B cell (primary cell): ENCODE results near the gene PREX1. TPM values are rescaled to one million over a fixed set of nuclear protein-coding genes. Genes with fewer than 3 reads are reported as not detected.

ENCODE experiments used
- ATAC-seq: fragments of 200-7000 bp; cut with Tn5 transposase; one replicate; pipeline ENCODE4 v1.10.0; 2021; ENCODE audit warnings: low read depth, mild to moderate bottlenecking, moderate number of reproducible peaks, moderate library complexity
- CTCF ChIA-PET: fragments of 350-600 bp; sonication (Branson Sonifier 250); formaldehyde crosslinking; loops from one replicate; lab custom pipeline; 2021; ENCODE audit warnings: antibody characterized with exemption, inconsistent platforms; lab: Charles Lee
- POLR2A ChIA-PET: fragments of 350-600 bp; sonication (Branson Sonifier 250); formaldehyde crosslinking; loops from one replicate; lab custom pipeline; 2021; ENCODE audit warnings: antibody characterized with exemption; lab: Charles Lee
- DNase-seq: peaks from one replicate; pipeline ENCODE4 v3.0.0; 2013
- H2AFZ ChIP-seq: 2 replicates; pipeline ENCODE4 v1.6.1; 2012; ENCODE audit warnings: mild to moderate bottlenecking, low read depth, low read length; ENCODE audit not compliant: insufficient read depth, poor library complexity, severe bottlenecking
- H3K27ac ChIP-seq, 2 donors: 1 replicate in 1 of 2; 2 replicates in 1 of 2; pipeline ENCODE4 v1.5.1; 2012 to 2013; ENCODE audit warnings: low read length in 2 of 2, mild to moderate bottlenecking in 2 of 2, moderate library complexity in 1 of 2
- H3K27me3 ChIP-seq, 4 experiments: fragments of 200-600 bp in 1 of 4; sonication (generic) in 1 of 4; replicated peaks in 1 of 4; 1 replicate in 2 of 4; 2 replicates in 2 of 4; pipeline versions ENCODE4 v1.6.1 to v1.7.0; 2013 to 2016; ENCODE audit warnings: low read length in 3 of 4, mild to moderate bottlenecking in 2 of 4, mixed read lengths in 1 of 4, moderate library complexity in 1 of 4; ENCODE audit not compliant: insufficient read depth in 4 of 4, control insufficient read depth in 3 of 4; ENCODE audit errors: control extremely low read depth in 1 of 4
- H3K36me3 ChIP-seq, 2 experiments: replicated peaks in 1 of 2; 1 replicate in 1 of 2; 2 replicates in 1 of 2; pipeline versions ENCODE4 v1.6.1 to v1.7.1; 2013; ENCODE audit warnings: low read length in 1 of 2; ENCODE audit not compliant: insufficient read depth in 2 of 2, control insufficient read depth in 1 of 2; ENCODE audit errors: control extremely low read depth in 1 of 2, extremely low read depth in 1 of 2
- H3K4me1 ChIP-seq, 2 donors: fragments of 200-600 bp in 1 of 2; sonication (generic) in 1 of 2; 1 replicate in 1 of 2; 2 replicates in 1 of 2; pipeline versions ENCODE4 v1.5.1 to v1.6.1; 2013 to 2017; ENCODE audit warnings: low read length in 2 of 2; ENCODE audit not compliant: control insufficient read depth in 2 of 2, insufficient read depth in 2 of 2
- H3K4me2 ChIP-seq: replicated peaks from 2 replicates; pipeline ENCODE3; 2012; ENCODE audit warnings: mild to moderate bottlenecking, low read depth, low read length; ENCODE audit not compliant: poor library complexity, severe bottlenecking
- H3K4me3 ChIP-seq, 5 experiments: fragments of 200-600 bp in 1 of 5; sonication (generic) in 1 of 5; 1 replicate in 3 of 5; 2 replicates in 2 of 5; pipeline versions ENCODE4 v1.5.1 to v1.7.0; 2011 to 2016; ENCODE audit warnings: low read length in 4 of 5, mild to moderate bottlenecking in 4 of 5, low read depth in 2 of 5, control low read depth in 1 of 5, moderate library complexity in 1 of 5; ENCODE audit not compliant: insufficient read depth in 1 of 5; ENCODE audit errors: control extremely low read depth in 1 of 5, extremely low read depth in 1 of 5
- H3K79me2 ChIP-seq: fragments of 200-600 bp; sonication (generic); one replicate; pipeline ENCODE4 v1.6.0; 2016; ENCODE audit warnings: low read length; ENCODE audit not compliant: control insufficient read depth, insufficient read depth
- H3K9ac ChIP-seq: fragments of 200-600 bp; sonication (generic); 2 replicates; pipeline ENCODE4 v1.6.1; 2017; ENCODE audit warnings: mild to moderate bottlenecking, low read length, moderate library complexity
- H3K9me3 ChIP-seq, 3 donors: one replicate each; pipeline versions ENCODE4 v1.6.1 to v1.7.1; 2013; ENCODE audit warnings: low read length in 2 of 3; ENCODE audit not compliant: control insufficient read depth in 2 of 3, insufficient read depth in 1 of 3; ENCODE audit errors: control extremely low read depth in 1 of 3
- H4K20me1 ChIP-seq: 2 replicates; pipeline ENCODE4 v1.6.0; 2012; ENCODE audit warnings: mild to moderate bottlenecking, low read length; ENCODE audit not compliant: insufficient read depth, control insufficient read depth, poor library complexity, severe bottlenecking
- H3K27ac Mint-ChIP-seq: one replicate; pipeline ENCODE4 v1.8.0; 2021; ENCODE audit warnings: mixed read lengths
- H3K27me3 Mint-ChIP-seq: one replicate; pipeline ENCODE4 v1.8.0; 2021; ENCODE audit warnings: mixed read lengths
- H3K4me1 Mint-ChIP-seq: one replicate; pipeline ENCODE4 v1.8.0; 2021; ENCODE audit warnings: mixed read lengths
- H3K4me3 Mint-ChIP-seq: one replicate; pipeline ENCODE4 v1.8.0; 2021; ENCODE audit warnings: mixed read lengths
- H3K9me3 Mint-ChIP-seq: one replicate; pipeline ENCODE4 v1.8.0; 2022; ENCODE audit warnings: mixed read lengths; ENCODE audit not compliant: insufficient read depth
- CTCF ChIP-seq: fragments of 200-600 bp; IDR thresholded peaks from one replicate; pipeline ENCODE4 v1.8.0; 2022; ENCODE audit warnings: antibody characterized with exemption, mild to moderate bottlenecking
- EZH2 ChIP-seq: IDR thresholded peaks from 2 replicates; pipeline ENCODE4 v1.6.1; 2012; ENCODE audit warnings: borderline replicate concordance, low read depth, mild to moderate bottlenecking, moderate library complexity, low read length; ENCODE audit not compliant: insufficient read depth, poor library complexity, severe bottlenecking
- WGBS: methylation state at CpG from one replicate; pipeline ENCODE4 v1.1.5; 2013; ENCODE audit warnings: missing lambda C conversion rate; ENCODE audit not compliant: insufficient coverage; 5-methylcytosine and 5-hydroxymethylcytosine counted together
- intact Hi-C: fragments of 100-400 bp; cut with micrococcal nuclease; formaldehyde crosslinking; loops from one replicate; pipeline ENCODE4 v1.10.0; 2022
- polyA plus RNA-seq: library from polyadenylated mRNA; depleted of rRNA; stranded (reverse); fragments of >200 nt; gene quantifications from 2 replicates; pipeline ENCODE4 v1.2.3, GENCODE V29; 2012
- total RNA-seq, 2 donors: library from RNA; stranded (reverse); fragments of 120-200 nt in 1 of 2; gene quantifications; 1 replicate in 1 of 2; 2 replicates in 1 of 2; pipeline versions ENCODE4 v1.2.3 to v1.2.4, GENCODE V29; 2013 to 2022

The PREX1 gene
- total and polyA plus RNA-seq, 2 donors (not counting 1 experiment from before 2014, with no cell fraction given) = 79.1 to 99.4 TPM

GRCh38 chr20:48826069-48826468 lies 1.7 kb downstream of the PREX1 start:
- no peak for ATAC-seq
- H3K9me3 Mint-ChIP-seq = no peaks in the 10 kb centered on the region
- H3K4me3 ChIP-seq = peak overlapping the region; percentile 73 to 93 (median 90)
- TF ChIP-seq CTCF (no peak), EZH2 (no peak)
- intact Hi-C loops = loop anchor here (1.0 to 10.0 kb wide), 6 partner anchors 8 to 979 kb away; no protein-coding TSS in a partner anchor
- no peaks in the 10 kb centered on the region for H3K27me3 Mint-ChIP-seq
- H3K9ac ChIP-seq = peak overlapping the region; percentile 79
- H4K20me1 ChIP-seq = peaks cover 16% of the 10 kb centered on the region
- peaks cover 55% of the 10 kb centered on the region for H3K79me2 ChIP-seq
- peaks cover 46% of the 10 kb centered on the region for H3K4me1 Mint-ChIP-seq
- CTCF ChIA-PET = interaction anchor here (0.9 to 2.1 kb wide), 7 partner anchors 28 to 168 kb away, joined by 3 to 17 read pairs (median 4); no protein-coding TSS in a partner anchor
- peak overlapping the region; percentile 88 for H3K27ac Mint-ChIP-seq
- no CpG with 5 or more reads among the region's 2 CpGs for WGBS
- peak overlapping the region; percentile 92 for H3K4me3 Mint-ChIP-seq
- H3K9me3 ChIP-seq = no peaks in the 10 kb centered on the region
- peak overlapping the region; percentile 87 for H3K4me2 ChIP-seq
- H2AFZ ChIP-seq = peak overlapping the region; percentile 62
- H3K27me3 ChIP-seq = no peaks in the 10 kb centered on the region
- POLR2A ChIA-PET = interaction anchor here (0.6 to 2.5 kb wide), 4 partner anchors 8 to 57 kb away, joined by 3 to 9 read pairs (median 8); no protein-coding TSS in a partner anchor
- H3K36me3 ChIP-seq = peaks cover 0 to 7% of the 10 kb centered on the region in 2 experiments
- H3K27ac ChIP-seq = peak overlapping the region; percentile 7 to 79
- H3K4me1 ChIP-seq = peaks cover 54 to 62% of the 10 kb centered on the region in 2 donors
- no peak for DNase-seq

- Mint-ChIP-seq H3K9me3 (no peaks in the 10 kb centered on the region), H3K27ac (peak overlapping the region; percentile 88), H3K27me3 (no peaks in the 10 kb centered on the region), H3K4me1 (peaks cover 42% of the 10 kb centered on the region), H3K4me3 (peak overlapping the region; percentile 92)
- no peaks in the 10 kb centered on the region for H3K9me3 ChIP-seq
- intact Hi-C loops = loop anchor here (5.0 to 10.0 kb wide), 3 partner anchors 37 to 979 kb away; no protein-coding TSS in a partner anchor
- peak overlapping the region; percentile 52 to 79 for H3K27ac ChIP-seq
- WGBS = no CpG with 5 or more reads among the region's 4 CpGs
- TF ChIP-seq CTCF (no peak), EZH2 (no peak)
- peaks cover 0 to 7% of the 10 kb centered on the region in 2 experiments for H3K36me3 ChIP-seq
- H3K4me1 ChIP-seq = peaks cover 59 to 65% of the 10 kb centered on the region in 2 donors
- ChIA-PET POLR2A (interaction anchor here (0.6 to 0.9 kb wide), 3 partner anchors 52 to 859 kb away, joined by 3 to 11 read pairs (median 9); no protein-coding TSS in a partner anchor), CTCF (interaction anchor here (1.3 to 1.7 kb wide), 5 partner anchors 19 to 168 kb away, joined by 3 to 6 read pairs (median 3); no protein-coding TSS in a partner anchor)
- no peaks in the 10 kb centered on the region for H3K27me3 ChIP-seq
- ATAC-seq = no peak
- no peak for DNase-seq
- peak overlapping the region; percentile 87 for H3K4me2 ChIP-seq
- H4K20me1 ChIP-seq = peaks cover 16% of the 10 kb centered on the region
- no peak overlapping the region for H2AFZ ChIP-seq
- H3K4me3 ChIP-seq = peak overlapping the region; percentile 73 to 93 (median 90)
- peak overlapping the region; percentile 79 for H3K9ac ChIP-seq
- H3K79me2 ChIP-seq = peaks cover 60% of the 10 kb centered on the region
Observed at GRCh38 chr20:48825566-48825920, 2.3 kb downstream of the PREX1 start.
